ENCODE data around the gene SNRPA1.

Gene SNRPA1

DNA sequence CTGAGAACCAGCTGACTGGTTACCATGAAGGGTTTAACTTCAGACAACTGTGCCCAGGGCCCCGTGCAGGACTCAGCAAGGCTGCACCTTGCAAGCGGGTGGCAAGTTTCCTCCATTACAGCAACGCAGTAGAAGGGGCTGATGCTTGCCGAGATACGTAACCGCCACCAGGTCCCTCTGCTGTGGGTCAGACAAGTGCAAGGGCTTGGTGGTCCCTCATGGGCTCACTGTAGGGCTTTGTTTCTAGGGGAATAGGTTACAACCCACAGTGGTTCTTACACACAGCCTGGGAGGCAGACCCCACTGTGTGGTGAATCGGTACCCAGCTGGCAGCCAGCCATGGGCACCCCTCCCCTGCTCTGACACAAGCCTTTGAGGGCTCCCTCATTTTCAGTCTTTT lies 15.5 kb upstream of the SNRPA1 start:
- TF ChIP-seq, protein P1, sequence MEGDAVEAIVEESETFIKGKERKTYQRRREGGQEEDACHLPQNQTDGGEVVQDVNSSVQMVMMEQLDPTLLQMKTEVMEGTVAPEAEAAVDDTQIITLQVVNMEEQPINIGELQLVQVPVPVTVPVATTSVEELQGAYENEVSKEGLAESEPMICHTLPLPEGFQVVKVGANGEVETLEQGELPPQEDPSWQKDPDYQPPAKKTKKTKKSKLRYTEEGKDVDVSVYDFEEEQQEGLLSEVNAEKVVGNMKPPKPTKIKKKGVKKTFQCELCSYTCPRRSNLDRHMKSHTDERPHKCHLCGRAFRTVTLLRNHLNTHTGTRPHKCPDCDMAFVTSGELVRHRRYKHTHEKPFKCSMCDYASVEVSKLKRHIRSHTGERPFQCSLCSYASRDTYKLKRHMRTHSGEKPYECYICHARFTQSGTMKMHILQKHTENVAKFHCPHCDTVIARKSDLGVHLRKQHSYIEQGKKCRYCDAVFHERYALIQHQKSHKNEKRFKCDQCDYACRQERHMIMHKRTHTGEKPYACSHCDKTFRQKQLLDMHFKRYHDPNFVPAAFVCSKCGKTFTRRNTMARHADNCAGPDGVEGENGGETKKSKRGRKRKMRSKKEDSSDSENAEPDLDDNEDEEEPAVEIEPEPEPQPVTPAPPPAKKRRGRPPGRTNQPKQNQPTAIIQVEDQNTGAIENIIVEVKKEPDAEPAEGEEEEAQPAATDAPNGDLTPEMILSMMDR (IDR thresholded peaks at IDR 0.05; ENCODE audit: low read depth, low read length), result no peak
- DNase-seq (ENCODE audit: extremely low read depth, low read depth), result no peak

- DNase-seq (ENCODE audit: extremely low read depth, low read depth), result no peak
- TF ChIP-seq, protein P1 (IDR thresholded peaks at IDR 0.05; ENCODE audit: low read depth, low read length), result no peak
Measured at GRCh38 chr15:101310161-101310480, 15.1 kb upstream of the SNRPA1 start.

DNA sequence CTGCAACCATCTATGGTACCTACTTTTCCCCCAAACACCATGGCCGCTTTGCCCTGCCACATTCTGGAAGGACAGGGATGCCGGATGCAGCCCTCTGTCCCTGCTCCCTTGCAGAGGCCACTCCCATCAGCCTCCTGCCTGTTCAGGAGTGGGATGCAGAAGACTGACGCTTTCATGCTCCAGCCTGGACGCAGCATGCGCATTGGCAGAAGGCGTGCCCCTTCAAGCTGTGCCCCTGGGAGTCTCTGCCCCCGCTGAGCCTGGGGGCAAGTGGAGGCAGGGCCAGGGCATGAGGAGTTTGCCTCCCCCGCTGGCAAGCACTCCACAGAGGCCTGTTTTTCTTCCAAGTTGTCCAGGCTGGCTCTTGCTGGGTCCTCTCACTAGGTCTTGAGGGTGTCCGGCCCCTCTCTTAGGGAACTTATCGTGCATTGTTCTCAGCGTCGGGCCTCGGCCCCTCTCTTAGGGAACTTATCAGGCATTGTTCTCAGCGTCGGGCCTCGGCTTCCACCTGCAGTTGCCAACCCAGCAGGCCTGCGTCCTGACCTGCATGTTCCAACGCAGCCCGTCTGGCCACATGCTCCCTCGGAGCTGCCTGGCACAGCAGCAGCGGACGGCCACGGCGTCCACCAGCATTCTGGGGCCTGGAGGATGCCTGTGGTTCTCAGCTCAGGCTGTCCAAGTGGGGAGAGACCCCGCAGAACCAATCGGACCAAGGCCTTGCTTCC lies 14.6 kb upstream of the SNRPA1 start:
- TF ChIP-seq, protein P1 (IDR thresholded peaks at IDR 0.05; ENCODE audit: low read depth, low read length), result no peak
- DNase-seq (ENCODE audit: extremely low read depth, low read depth), result no peak

DNA sequence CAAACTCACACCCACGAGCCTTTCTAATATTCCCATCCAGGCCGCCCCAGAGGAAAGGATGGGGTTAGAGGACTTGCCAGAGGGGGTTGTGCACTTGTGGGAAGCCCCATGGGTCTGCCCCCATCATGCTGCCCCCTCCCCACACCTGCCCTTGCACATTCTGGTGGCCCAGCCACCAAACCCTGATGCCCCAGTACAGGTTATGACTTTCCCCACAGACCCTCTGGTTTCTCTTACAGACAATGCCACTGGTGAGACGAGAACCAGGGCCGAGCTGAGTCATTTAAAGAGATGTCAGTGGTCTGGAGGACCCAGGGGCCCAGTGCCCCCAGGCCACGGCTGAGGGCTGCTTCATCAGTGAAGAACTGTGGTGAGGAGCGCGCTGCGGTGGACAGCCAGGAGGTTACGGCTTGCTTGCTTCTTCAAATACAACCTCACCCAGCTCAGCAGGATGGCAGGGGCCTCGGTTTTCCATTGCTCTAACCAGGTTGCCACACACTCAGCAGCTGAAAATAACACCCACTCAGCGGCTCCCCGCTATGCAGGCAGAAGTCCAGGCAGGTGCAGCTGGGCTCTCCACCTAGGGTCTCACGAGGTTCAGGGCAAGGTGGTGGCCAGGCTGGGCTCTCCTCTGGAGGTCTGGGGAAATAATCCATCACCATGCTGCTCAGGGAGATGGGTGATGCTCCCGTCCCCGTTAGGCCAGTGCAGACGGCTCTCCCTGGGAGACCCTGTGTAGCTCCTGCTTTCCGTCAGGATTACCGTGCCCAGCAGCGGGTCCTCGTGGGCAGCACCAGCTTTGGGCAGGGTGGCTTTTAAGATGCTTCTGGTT lies 13.8 kb upstream of the SNRPA1 start:
- TF ChIP-seq, protein P1 (IDR thresholded peaks at IDR 0.05; ENCODE audit: low read depth, low read length), result no peak
- no peak for DNase-seq (ENCODE audit: extremely low read depth, low read depth)

GRCh38 chr15:101307897-101308603 lies 13.0 kb upstream of the SNRPA1 start:
- DNase-seq (ENCODE audit: extremely low read depth, low read depth), result no peak
- TF ChIP-seq, protein P1 (IDR thresholded peaks at IDR 0.05; ENCODE audit: low read depth, low read length), result no peak

GRCh38 chr15:101307048-101307896 lies 12.2 kb upstream of the SNRPA1 start:
- TF ChIP-seq, protein P1 (IDR thresholded peaks at IDR 0.05; ENCODE audit: low read depth, low read length), result no peak

More at GRCh38 chr15:101307048-101307896, 12.2 kb upstream of the SNRPA1 start:
- DNase-seq (ENCODE audit: extremely low read depth, low read depth), result no peak

Measured in AG09319 (cell line).